PC-9 (cell line): ENCODE data around the gene LIPC.

Experiments
- CTCF ChIP-seq: fragments of 200-600 bp; sonication (generic); conservative IDR thresholded peaks from 2 replicates; pipeline ENCODE4 v1.6.1; 2017; ENCODE audit warnings: mixed run types, antibody characterized with exemption, mild to moderate bottlenecking, moderate library complexity
- EZH2 ChIP-seq: fragments of 200-600 bp; sonication (generic); IDR thresholded peaks from 2 replicates; pipeline ENCODE4 v1.8.0; 2017; ENCODE audit warnings: antibody characterized with exemption, low read depth

GRCh38 chr15:58472821-58473581 is 41.2 kb downstream of the LIPC start:
- no peak for TF ChIP-seq CTCF
- TF ChIP-seq EZH2 = no peak
